Activated CD8-positive, alpha-beta memory T cell treated with anti-CD3 and anti-CD28 coated beads, Interleukin-2, amount 50 U/mL, for 24 hours (primary cell): ENCODE measurements around the gene SPATA32.
A peak's percentile ranks its signal among the peaks of the same experiment; 100 is the strongest.
"Not testable (repeated sequence)": the region's sequence is repeated elsewhere in the genome, so short reads cannot be mapped to it uniquely, and the experiment has no call there.

Experiments
- DNase-seq: peaks from one replicate; pipeline ENCODE4 v3.0.0-alpha.2; 2020; ENCODE audit errors: extremely low read depth

SPATA32 gene

DNA sequence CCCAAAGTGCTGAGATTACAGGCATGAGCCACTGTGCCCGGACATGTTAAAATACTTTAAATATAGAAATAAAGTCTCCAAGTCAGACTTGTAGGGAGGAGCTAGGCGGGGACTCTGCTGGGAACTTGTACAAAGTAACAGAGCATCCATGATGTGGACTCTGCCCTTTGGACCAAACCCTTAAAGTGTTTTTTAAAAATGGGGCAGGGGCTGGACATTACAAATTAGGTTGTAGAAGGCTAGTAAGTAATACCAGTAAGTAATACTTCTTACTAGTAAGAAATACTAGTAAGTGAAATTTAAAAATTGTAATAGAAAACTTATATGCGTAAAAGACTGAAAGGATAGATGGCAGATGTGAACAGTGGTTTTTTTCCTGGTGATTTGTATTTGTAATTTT lies 9.7 kb upstream of the SPATA32 start:
- DNase-seq = no peak

DNA sequence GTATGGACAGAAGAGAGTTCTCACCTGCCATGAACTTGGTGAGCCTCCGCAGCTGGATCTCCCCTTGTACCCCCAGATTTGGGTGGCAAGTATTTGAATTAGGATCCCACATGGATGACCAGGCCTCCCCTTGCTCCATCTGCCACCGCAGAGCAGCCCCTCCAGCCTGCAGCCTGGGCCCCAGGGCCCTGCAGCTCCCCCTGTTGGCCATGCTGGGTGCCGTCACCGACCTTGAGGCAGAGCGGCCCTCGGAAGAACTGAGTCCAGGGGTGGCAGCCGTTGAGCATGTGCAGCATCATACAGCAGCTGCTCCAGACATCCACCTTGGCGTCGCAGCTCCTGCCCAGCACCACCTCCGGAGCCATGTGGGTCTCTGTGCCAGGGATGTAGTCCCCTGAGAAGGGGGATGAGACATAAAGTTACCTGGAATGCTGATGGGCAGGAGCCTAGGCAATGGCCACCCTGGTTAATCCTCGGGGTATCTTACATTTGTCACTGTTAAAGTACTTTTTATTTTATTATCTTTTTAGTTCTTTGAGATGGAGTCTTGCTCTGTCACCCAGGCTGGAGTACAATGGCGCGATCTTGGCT lies 9.0 kb upstream of the SPATA32 start:
- no peak for DNase-seq

DNA sequence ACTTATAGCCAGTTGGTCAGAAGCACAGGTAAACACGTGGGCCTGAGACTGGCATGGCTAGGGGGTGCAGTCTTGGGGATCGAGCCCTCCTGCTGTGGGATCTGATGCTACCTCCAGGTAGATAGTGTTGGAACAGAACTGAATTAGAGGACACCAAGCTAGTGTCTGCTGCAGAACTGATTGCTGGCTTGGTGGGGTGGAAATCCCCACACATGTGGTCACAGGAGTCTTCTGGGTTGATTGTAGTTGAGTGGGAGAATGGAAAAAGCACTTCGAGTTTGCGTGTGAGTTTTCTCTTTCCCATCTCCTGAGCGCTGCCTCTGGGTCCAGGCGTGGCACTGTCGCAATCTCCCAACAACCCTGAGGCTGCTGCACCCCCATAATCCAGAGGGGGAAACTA lies 8.0 kb upstream of the SPATA32 start:
- no peak for DNase-seq

GRCh38 chr17:45267436-45268055 lies 5.7 kb upstream of the SPATA32 start:
- DNase-seq = no peak

- no peak for DNase-seq
These were observed 4.6 kb upstream of the SPATA32 start for GRCh38 chr17:45266372-45266926.

DNA sequence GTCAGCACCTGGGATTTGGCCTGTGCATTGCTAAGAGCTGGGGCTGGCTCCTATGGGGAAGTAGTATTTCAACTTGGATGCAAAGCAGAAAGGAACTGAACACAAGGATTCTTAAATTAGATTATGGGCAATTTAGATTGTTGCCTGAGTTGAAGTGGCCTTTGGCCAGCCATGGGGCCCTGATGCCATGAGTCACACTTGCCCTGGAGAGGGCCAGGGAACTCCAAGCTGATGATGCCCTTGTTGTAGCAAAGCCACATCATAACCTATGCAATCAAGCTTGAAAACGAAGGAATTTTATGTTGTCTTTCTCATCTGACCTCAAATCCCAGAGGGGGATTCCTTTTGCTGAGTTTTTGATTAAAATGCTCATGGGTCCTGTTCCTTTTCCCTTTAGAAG lies 3.9 kb upstream of the SPATA32 start:
- DNase-seq = no peak

DNA sequence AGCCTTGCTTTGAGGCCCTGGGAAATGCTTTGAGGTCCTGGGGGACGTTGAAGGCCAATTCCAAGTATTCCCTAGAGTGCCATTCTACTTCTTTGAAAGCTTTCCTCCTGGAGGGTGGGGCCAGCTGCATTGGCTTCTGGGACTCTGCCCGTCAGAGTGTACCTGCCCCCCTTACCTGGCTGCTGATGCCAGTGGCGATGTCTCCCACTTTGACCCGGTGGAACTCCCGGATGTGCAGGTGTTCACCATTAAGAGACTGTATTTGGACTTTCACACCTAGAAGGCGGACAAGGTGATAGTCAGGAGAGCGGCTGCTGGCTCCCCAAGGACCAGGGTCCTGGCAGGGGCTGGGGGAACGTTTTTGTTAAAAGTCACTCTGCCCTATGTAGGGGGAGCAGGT lies 3.1 kb upstream of the SPATA32 start:
- DNase-seq = no peak

DNA sequence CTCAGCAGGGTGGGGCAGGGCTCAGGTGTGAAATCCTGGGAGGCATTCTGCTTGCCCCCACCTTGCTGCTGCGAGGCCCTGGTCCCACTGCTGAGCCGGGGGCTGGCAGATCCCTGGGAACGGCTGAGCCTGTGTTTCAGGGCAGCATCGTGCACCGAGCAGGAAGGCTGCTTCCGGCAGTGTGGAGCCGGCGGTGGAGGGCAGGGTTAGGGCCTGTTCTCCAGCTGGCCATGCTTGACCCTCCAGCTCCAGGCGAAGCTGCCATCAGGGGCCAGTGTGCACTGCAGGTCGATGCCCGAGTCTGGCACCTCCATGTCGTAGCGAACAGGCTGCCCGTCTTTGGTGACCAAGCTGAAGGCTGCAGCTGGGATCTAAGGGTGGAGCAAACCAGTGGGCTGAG lies 2.5 kb upstream of the SPATA32 start:
- DNase-seq = no peak

- DNase-seq = no peak
These were observed 1.6 kb upstream of the SPATA32 start for GRCh38 chr17:45263477-45263860.

- DNase-seq = no peak
These were observed 902 bp upstream of the SPATA32 start for GRCh38 chr17:45262516-45263476.

GRCh38 chr17:45260204-45260783 lies 1.6 kb downstream of the SPATA32 start:
- no peak for DNase-seq

DNA sequence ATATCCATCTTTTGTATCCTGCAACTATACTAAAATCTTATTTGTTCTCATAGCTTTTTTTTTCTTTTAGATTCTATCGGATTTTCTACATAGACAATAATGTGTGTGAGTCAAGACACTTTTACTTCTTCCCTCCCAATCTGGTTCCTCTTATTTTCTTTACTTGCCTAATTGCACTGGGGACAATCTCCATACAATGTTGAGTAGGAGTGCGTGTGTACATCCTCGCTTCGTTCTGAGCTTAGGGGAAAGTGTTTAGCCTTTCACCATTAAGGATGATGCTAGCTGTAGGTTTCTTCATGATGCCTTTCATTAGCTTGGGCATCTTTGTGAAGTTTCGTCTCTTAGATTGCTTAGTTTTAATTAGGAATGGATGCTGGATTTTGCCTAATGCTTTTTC lies 2.9 kb downstream of the SPATA32 start:
- DNase-seq = no peak

GRCh38 chr17:45257115-45257514 lies 4.8 kb downstream of the SPATA32 start:
- no peak for DNase-seq

DNA sequence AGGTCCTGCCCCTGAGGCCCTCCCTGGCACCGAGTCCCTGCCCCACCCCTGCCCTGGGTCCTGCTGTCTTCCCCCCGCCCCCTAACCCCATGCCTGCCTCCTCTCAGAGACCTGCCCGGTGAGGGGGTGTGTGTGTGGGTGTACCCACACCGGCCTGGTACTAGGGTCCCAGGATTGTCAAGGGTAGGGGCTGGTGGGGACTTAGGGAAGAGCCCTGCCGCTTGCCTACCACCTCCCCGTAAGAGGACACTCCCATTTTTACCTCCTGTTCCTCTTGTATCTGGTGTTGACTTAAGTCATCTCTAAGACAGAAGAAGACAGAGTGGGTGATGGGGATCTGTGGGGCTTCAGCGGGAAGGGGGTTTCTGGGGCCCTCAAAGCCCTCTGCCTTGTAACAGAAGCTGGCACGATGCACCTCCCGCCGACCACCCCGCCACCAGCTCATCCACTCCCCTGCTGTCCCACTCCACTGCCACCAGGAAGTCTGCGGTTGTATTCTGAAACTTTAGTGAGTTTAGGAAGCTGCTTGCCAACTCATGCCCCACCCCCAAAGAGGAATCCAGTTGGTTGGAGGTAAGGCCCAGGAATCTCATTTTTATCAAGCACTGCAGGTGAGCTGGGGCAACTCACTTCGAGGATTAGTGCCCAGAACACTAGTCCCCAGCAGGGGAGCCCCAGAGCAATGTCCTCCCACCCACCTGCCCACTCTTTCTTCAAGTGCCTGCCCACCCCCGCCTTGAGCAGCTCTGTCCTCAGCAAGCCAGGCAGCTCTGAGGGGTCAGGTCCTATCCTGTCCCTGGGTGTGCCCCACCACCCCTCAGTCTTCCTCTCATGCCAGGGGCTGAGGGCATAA lies 5.6 kb downstream of the SPATA32 start:
- no peak for DNase-seq

DNA sequence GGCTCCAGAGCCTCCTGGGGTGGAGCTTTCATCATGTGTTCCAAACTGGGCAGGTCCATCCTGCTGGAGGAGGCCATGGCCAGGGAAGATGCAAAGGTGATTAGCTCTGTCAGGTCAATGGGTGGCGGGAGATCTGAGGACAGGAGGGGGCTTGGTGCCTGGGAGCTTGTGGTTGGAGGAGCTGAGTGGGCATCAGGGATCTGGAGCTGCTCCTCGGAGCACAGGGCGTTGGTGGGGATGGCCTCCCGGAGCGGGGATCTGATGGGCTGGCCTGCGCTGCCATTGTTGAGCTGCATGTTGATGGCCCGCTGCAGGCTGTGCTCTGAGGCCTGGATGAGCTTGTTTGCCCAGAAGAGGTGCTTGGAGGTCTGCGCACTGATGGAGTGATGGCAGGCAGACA lies 6.5 kb downstream of the SPATA32 start:
- DNase-seq = no peak

GRCh38 chr17:45253879-45254278 lies 8.0 kb downstream of the SPATA32 start:
- DNase-seq = no peak

GRCh38 chr17:45253237-45253636 lies 8.7 kb downstream of the SPATA32 start:
- not testable (repeated sequence) for DNase-seq

DNA sequence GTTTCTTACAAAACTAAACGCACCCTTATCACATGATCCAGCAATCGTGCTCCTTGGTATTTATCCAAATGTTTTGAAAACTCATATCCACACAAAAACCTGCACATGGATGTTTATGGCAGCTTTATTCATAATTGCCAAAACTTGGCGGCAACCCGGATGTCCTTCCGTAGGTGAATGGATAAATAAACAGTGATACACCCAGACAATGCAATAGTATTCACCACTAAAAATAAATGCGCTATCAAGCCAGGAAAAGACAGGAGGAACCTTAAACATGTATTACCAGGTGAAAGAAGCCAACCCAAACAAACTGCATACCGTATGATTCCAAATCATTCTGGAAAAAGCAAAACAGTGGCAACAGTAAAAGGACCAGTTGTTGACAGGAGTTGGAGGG lies 10.0 kb downstream of the SPATA32 start:
- no peak for DNase-seq

DNA sequence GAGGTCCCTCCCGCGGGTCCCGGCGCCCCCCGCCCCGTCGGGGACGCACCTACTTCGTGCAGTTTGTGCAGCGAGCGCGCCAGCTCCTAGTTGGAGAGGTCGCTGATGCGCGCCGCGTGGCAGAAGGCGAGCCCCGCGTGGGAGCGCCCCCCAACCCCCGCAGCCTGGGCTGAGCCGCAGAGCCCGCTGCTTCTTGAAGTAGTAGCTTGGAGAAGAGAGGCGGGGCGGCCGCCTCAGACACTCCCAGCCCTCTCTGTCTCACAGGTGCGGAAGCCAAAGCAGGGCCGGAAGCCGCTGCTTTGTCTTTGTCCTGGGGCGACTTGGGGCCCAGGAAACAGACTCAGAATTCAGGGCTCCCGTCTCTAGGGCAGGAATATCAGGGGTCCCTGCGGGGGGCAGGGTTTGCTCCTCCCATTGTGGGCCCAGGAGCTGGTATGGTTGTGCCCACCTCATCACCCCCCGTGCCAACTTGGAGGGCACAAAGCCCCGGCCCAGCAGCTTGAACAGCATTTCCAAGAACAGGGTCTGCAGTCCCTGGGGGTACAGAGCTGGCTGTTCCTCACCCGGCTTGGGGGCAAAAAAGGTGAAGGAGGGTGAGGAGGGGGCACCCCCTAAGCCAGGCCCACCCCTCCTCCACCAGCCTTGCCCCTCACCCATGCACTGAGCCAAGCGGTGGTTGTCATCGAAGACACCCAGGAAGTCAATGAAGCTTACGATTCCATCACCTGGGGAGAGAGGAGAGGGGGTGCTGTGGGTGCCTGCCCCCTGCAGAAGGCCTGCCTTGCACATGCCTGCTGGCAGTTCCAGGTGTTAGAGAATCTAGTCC lies 13.5 kb downstream of the SPATA32 start:
- DNase-seq = no peak

- DNase-seq = peak; percentile 89
These were observed 14.3 kb downstream of the SPATA32 start for GRCh38 chr17:45247429-45248131.
